OCI-LY1 (cell line): ENCODE measurements around the gene KLF7.

Experiments used
- CTCF ChIP-seq: fragments of 200-600 bp; sonication (generic), shearing (Covaris generic); IDR thresholded peaks from 2 replicates; pipeline ENCODE4 v1.5.1; 2017; ENCODE audit warnings: mild to moderate bottlenecking, antibody characterized with exemption, low read length, moderate library complexity, mixed read lengths
- EZH2 ChIP-seq: fragments of 200-600 bp; sonication (generic), shearing (Covaris generic); IDR thresholded peaks from 2 replicates; pipeline ENCODE4 v1.8.0; 2017; ENCODE audit warnings: borderline replicate concordance, mixed run types, mild to moderate bottlenecking, antibody characterized with exemption, low read length, moderate library complexity, mixed read lengths

- no peak for TF ChIP-seq CTCF
- no peak for TF ChIP-seq EZH2
Observed at GRCh38 chr2:207040696-207041095, 125.1 kb downstream of the KLF7 start.
